HEK293 (cell line): ENCODE data around the gene TNFSF13.

Source experiments
- BCL11A ChIP-seq: fragments of 450-650 bp; formaldehyde crosslinking; IDR thresholded peaks from 2 replicates; pipeline ENCODE4 v1.5.1; 2016; ENCODE audit warnings: low read depth, missing biosample characterization, missing genetic modification characterization
- HOXC10 ChIP-seq: sonication (generic); formaldehyde crosslinking; IDR thresholded peaks from 2 replicates; pipeline ENCODE4 v1.8.1; 2023; ENCODE audit warnings: mild to moderate bottlenecking, missing genetic modification reagents
- KLF1 ChIP-seq: fragments of 450-650 bp; formaldehyde crosslinking; IDR thresholded peaks from 2 replicates; pipeline ENCODE4 v1.5.1; 2016; ENCODE audit warnings: missing biosample characterization, missing genetic modification characterization
- KLF16 ChIP-seq: fragments of 450-650 bp; formaldehyde crosslinking; IDR thresholded peaks from 2 replicates; pipeline ENCODE4 v1.5.1; 2017; ENCODE audit warnings: missing biosample characterization, missing genetic modification characterization
- KLF8 ChIP-seq: fragments of 450-650 bp; formaldehyde crosslinking; IDR thresholded peaks from 2 replicates; pipeline ENCODE4 v1.5.1; 2016; ENCODE audit warnings: missing biosample characterization, missing genetic modification characterization
- SCRT1 ChIP-seq: fragments of 450-650 bp; formaldehyde crosslinking; IDR thresholded peaks from 2 replicates; pipeline ENCODE4 v1.5.1; 2016; ENCODE audit warnings: missing biosample characterization, missing genetic modification characterization, borderline replicate concordance
- SCRT2 ChIP-seq: fragments of 450-650 bp; formaldehyde crosslinking; IDR thresholded peaks from 2 replicates; pipeline ENCODE4 v1.5.1; 2016; ENCODE audit warnings: missing biosample characterization, missing genetic modification characterization
- ZBTB17 ChIP-seq: fragments of 450-650 bp; formaldehyde crosslinking; IDR thresholded peaks from 2 replicates; pipeline ENCODE4 v1.5.1; 2016; ENCODE audit warnings: missing biosample characterization, missing genetic modification characterization
- ZBTB21 ChIP-seq: fragments of 450-650 bp; formaldehyde crosslinking; IDR thresholded peaks from 2 replicates; pipeline ENCODE4 v1.5.1; 2017; ENCODE audit warnings: missing biosample characterization, missing genetic modification characterization
- ZFP37 ChIP-seq: fragments of 450-650 bp; formaldehyde crosslinking; IDR thresholded peaks from 2 replicates; pipeline ENCODE4 v1.5.1; 2016; ENCODE audit warnings: missing biosample characterization, missing genetic modification characterization
- ZNF10 ChIP-seq: fragments of 450-650 bp; formaldehyde crosslinking; IDR thresholded peaks from 2 replicates; pipeline ENCODE4 v1.5.1; 2017; ENCODE audit warnings: missing biosample characterization, missing genetic modification characterization
- ZNF133 ChIP-seq: fragments of 450-650 bp; formaldehyde crosslinking; IDR thresholded peaks from 2 replicates; pipeline ENCODE4 v1.5.1; 2016; ENCODE audit warnings: missing biosample characterization, missing genetic modification characterization
- ZNF138 ChIP-seq: fragments of 450-650 bp; formaldehyde crosslinking; IDR thresholded peaks from 2 replicates; pipeline ENCODE4 v1.5.1; 2016; ENCODE audit warnings: missing biosample characterization, missing genetic modification characterization, borderline replicate concordance
- ZNF140 ChIP-seq: fragments of 450-650 bp; formaldehyde crosslinking; IDR thresholded peaks from 2 replicates; pipeline ENCODE4 v1.5.1; 2016; ENCODE audit warnings: missing biosample characterization, missing genetic modification characterization
- ZNF221 ChIP-seq: fragments of 450-650 bp; formaldehyde crosslinking; IDR thresholded peaks from 2 replicates; pipeline ENCODE4 v1.5.1; 2017; ENCODE audit warnings: missing biosample characterization, missing genetic modification characterization, borderline replicate concordance
- ZNF350 ChIP-seq: fragments of 450-650 bp; formaldehyde crosslinking; IDR thresholded peaks from 2 replicates; pipeline ENCODE4 v1.5.0; 2017; ENCODE audit warnings: missing biosample characterization, mild to moderate bottlenecking, missing genetic modification characterization
- ZNF394 ChIP-seq: fragments of 450-650 bp; formaldehyde crosslinking; IDR thresholded peaks from 2 replicates; pipeline ENCODE4 v1.5.1; 2016; ENCODE audit warnings: missing biosample characterization, missing genetic modification characterization, mild to moderate bottlenecking, moderate library complexity, borderline replicate concordance
- ZNF416 ChIP-seq: fragments of 450-650 bp; formaldehyde crosslinking; IDR thresholded peaks from 2 replicates; pipeline ENCODE4 v1.5.1; 2016; ENCODE audit warnings: missing biosample characterization, missing genetic modification characterization
- ZNF501 ChIP-seq: fragments of 450-650 bp; formaldehyde crosslinking; IDR thresholded peaks from 2 replicates; pipeline ENCODE4 v1.5.1; 2016; ENCODE audit warnings: missing biosample characterization, missing genetic modification characterization
- ZNF521 ChIP-seq: fragments of 450-650 bp; formaldehyde crosslinking; IDR thresholded peaks from 2 replicates; pipeline ENCODE4 v1.5.1; 2017; ENCODE audit warnings: missing biosample characterization, mild to moderate bottlenecking, missing genetic modification characterization
- ZNF629 ChIP-seq: fragments of 450-650 bp; formaldehyde crosslinking; IDR thresholded peaks from 2 replicates; pipeline ENCODE4 v1.5.1; 2017; ENCODE audit warnings: missing biosample characterization, missing genetic modification characterization
- ZNF660 ChIP-seq: fragments of 450-650 bp; IDR thresholded peaks from 2 replicates; pipeline ENCODE4 v1.5.1; 2018; ENCODE audit warnings: missing biosample characterization, mild to moderate bottlenecking, missing genetic modification characterization
- ZNF791 ChIP-seq: fragments of 450-650 bp; formaldehyde crosslinking; IDR thresholded peaks from 2 replicates; pipeline ENCODE4 v1.5.1; 2016; ENCODE audit warnings: missing biosample characterization, missing genetic modification characterization
- ZNF792 ChIP-seq: fragments of 450-650 bp; formaldehyde crosslinking; IDR thresholded peaks from 2 replicates; pipeline ENCODE4 v1.5.1; 2016; ENCODE audit warnings: missing biosample characterization, missing genetic modification characterization
- ZSCAN23 ChIP-seq: fragments of 450-650 bp; formaldehyde crosslinking; IDR thresholded peaks from 2 replicates; pipeline ENCODE4 v1.5.1; 2016; ENCODE audit warnings: missing biosample characterization, missing genetic modification characterization
- TF ChIP-seq, protein P1 (sequence below): fragments of 450-650 bp; formaldehyde crosslinking; IDR thresholded peaks from 2 replicates; pipeline ENCODE4 v1.5.1; 2016; ENCODE audit warnings: missing biosample characterization, missing genetic modification characterization
- TF ChIP-seq, protein P2 (sequence below): fragments of 450-650 bp; formaldehyde crosslinking; IDR thresholded peaks from 2 replicates; pipeline ENCODE4 v1.5.1; 2016; ENCODE audit warnings: missing biosample characterization, missing genetic modification characterization
- TF ChIP-seq, protein P3 (sequence below): fragments of 450-650 bp; formaldehyde crosslinking; IDR thresholded peaks from 2 replicates; pipeline ENCODE4 v1.5.1; 2016; ENCODE audit warnings: missing biosample characterization, missing genetic modification characterization
- TF ChIP-seq, protein P4 (sequence below): fragments of 450-650 bp; formaldehyde crosslinking; IDR thresholded peaks from 2 replicates; pipeline ENCODE4 v1.5.1; 2016; ENCODE audit warnings: missing biosample characterization, missing genetic modification characterization
- TF ChIP-seq, protein P5 (sequence below): fragments of 450-650 bp; formaldehyde crosslinking; IDR thresholded peaks from 2 replicates; pipeline ENCODE4 v1.5.1; 2016; ENCODE audit warnings: missing biosample characterization, missing genetic modification characterization

Gene TNFSF13

DNA sequence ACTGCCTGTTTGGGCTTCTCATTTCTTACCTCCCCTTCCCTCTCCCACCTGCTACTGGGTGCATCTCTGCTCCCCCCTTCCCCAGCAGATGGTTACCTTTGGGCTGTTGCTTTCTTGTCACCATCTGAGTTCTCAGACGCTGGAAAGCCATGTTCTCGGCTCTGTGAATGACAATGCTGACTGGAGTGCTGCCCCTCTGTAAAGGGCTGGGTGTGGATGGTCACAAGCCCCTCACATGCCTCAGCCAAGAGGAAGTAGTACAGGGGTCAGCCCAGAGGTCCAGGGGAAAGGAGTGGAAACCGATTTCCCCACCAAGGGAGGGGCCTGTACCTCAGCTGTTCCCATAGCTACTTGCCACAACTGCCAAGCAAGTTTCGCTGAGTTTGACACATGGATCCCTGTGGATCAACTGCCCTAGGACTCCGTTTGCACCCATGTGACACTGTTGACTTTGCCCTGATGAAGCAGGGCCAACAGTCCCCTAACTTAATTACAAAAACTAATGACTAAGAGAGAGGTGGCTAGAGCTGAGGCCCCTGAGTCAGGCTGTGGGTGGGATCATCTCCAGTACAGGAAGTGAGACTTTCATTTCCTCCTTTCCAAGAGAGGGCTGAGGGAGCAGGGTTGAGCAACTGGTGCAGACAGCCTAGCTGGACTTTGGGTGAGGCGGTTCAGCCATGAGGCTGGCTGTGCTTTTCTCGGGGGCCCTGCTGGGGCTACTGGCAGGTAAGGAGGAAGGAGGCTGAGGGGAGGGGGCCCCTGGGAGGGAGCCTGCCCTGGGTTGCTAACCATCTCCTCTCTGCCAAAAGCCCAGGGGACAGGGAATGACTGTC, 20.7 kb downstream of the TNFSF13 start, which contains the start of gene CD68 (continued):
- TF ChIP-seq, protein P1, sequence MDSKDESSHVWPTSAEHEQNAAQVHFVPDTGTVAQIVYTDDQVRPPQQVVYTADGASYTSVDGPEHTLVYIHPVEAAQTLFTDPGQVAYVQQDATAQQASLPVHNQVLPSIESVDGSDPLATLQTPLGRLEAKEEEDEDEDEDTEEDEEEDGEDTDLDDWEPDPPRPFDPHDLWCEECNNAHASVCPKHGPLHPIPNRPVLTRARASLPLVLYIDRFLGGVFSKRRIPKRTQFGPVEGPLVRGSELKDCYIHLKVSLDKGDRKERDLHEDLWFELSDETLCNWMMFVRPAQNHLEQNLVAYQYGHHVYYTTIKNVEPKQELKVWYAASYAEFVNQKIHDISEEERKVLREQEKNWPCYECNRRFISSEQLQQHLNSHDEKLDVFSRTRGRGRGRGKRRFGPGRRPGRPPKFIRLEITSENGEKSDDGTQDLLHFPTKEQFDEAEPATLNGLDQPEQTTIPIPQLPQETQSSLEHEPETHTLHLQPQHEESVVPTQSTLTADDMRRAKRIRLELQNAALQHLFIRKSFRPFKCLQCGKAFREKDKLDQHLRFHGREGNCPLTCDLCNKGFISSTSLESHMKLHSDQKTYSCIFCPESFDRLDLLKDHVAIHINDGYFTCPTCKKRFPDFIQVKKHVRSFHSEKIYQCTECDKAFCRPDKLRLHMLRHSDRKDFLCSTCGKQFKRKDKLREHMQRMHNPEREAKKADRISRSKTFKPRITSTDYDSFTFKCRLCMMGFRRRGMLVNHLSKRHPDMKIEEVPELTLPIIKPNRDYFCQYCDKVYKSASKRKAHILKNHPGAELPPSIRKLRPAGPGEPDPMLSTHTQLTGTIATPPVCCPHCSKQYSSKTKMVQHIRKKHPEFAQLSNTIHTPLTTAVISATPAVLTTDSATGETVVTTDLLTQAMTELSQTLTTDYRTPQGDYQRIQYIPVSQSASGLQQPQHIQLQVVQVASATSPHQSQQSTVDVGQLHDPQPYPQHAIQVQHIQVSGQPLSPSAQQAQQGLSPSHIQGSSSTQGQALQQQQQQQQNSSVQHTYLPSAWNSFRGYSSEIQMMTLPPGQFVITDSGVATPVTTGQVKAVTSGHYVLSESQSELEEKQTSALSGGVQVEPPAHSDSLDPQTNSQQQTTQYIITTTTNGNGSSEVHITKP (tag by site-specific recombination): peak; percentile 78
- TF ChIP-seq, protein P2, sequence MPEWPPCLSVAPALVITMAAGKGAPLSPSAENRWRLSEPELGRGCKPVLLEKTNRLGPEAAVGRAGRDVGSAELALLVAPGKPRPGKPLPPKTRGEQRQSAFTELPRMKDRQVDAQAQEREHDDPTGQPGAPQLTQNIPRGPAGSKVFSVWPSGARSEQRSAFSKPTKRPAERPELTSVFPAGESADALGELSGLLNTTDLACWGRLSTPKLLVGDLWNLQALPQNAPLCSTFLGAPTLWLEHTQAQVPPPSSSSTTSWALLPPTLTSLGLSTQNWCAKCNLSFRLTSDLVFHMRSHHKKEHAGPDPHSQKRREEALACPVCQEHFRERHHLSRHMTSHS (tag by site-specific recombination): no peak
- TF ChIP-seq ZBTB17 (tag by site-specific recombination) (peak; percentile 97), ZNF133 (tag by site-specific recombination) (no peak), ZNF138 (tag by site-specific recombination) (no peak), ZNF791 (no peak), ZNF501 (tag by site-specific recombination) (peak; percentile 74; the same call in 1 of the 2 replicates), ZFP37 (peak; percentile 40), ZNF221 (no peak), KLF8 (peak; percentile 65), KLF16 (0 out of 2 replicates have a peak, but pooled peaks have one; percentile 10), ZNF416 (tag by site-specific recombination) (no peak), ZNF394 (tag by site-specific recombination) (0 out of 2 replicates have a peak, but pooled peaks have one; percentile 13), ZNF792 (tag by site-specific recombination) (no peak), ZNF350 (no peak), KLF1 (no peak), BCL11A (tag by site-specific recombination) (peak; percentile 78), ZNF140 (tag by site-specific recombination) (no peak), ZNF629 (peak; percentile 91), ZBTB21 (tag by site-specific recombination) (no peak), ZNF10 (tag by site-specific recombination) (peak; percentile 46; the same call in 1 of the 2 replicates), SCRT1 (tag by site-specific recombination) (peak; percentile 45; the same call in 1 of the 2 replicates), ZSCAN23 (tag by site-specific recombination) (peak; percentile 84; the same call in 1 of the 2 replicates), ZNF660 (tag by site-specific recombination) (no peak; the same call in none of the 2 replicates), ZNF521 (tag by site-specific recombination) (no peak), HOXC10 (no peak), SCRT2 (tag by site-specific recombination) (peak; percentile 96)
- TF ChIP-seq, protein P3, sequence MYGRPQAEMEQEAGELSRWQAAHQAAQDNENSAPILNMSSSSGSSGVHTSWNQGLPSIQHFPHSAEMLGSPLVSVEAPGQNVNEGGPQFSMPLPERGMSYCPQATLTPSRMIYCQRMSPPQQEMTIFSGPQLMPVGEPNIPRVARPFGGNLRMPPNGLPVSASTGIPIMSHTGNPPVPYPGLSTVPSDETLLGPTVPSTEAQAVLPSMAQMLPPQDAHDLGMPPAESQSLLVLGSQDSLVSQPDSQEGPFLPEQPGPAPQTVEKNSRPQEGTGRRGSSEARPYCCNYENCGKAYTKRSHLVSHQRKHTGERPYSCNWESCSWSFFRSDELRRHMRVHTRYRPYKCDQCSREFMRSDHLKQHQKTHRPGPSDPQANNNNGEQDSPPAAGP: 0 out of 2 replicates have a peak, but pooled peaks have one; percentile 78
- TF ChIP-seq, protein P4, sequence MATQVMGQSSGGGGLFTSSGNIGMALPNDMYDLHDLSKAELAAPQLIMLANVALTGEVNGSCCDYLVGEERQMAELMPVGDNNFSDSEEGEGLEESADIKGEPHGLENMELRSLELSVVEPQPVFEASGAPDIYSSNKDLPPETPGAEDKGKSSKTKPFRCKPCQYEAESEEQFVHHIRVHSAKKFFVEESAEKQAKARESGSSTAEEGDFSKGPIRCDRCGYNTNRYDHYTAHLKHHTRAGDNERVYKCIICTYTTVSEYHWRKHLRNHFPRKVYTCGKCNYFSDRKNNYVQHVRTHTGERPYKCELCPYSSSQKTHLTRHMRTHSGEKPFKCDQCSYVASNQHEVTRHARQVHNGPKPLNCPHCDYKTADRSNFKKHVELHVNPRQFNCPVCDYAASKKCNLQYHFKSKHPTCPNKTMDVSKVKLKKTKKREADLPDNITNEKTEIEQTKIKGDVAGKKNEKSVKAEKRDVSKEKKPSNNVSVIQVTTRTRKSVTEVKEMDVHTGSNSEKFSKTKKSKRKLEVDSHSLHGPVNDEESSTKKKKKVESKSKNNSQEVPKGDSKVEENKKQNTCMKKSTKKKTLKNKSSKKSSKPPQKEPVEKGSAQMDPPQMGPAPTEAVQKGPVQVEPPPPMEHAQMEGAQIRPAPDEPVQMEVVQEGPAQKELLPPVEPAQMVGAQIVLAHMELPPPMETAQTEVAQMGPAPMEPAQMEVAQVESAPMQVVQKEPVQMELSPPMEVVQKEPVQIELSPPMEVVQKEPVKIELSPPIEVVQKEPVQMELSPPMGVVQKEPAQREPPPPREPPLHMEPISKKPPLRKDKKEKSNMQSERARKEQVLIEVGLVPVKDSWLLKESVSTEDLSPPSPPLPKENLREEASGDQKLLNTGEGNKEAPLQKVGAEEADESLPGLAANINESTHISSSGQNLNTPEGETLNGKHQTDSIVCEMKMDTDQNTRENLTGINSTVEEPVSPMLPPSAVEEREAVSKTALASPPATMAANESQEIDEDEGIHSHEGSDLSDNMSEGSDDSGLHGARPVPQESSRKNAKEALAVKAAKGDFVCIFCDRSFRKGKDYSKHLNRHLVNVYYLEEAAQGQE (tag by site-specific recombination): peak; percentile 20; the same call in 1 of the 2 replicates
- TF ChIP-seq, protein P5, sequence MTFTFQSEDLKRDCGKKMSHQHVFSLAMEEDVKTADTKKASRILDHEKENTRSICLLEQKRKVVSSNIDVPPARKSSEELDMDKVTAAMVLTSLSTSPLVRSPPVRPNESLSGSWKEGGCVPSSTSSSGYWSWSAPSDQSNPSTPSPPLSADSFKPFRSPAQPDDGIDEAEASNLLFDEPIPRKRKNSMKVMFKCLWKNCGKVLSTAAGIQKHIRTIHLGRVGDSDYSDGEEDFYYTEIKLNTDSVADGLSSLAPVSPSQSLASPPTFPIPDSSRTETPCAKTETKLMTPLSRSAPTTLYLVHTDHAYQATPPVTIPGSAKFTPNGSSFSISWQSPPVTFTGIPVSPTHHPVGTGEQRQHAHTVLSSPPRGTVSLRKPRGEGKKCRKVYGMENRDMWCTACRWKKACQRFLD (tag by site-specific recombination): no peak
